ENCODE data around the gene COL4A3.

GRCh38 chr2:227293531-227293930 is 129.1 kb downstream of the COL4A3 start:
- TF ChIP-seq SNAI2 (CRISPR knock-in tag; IDR thresholded peaks at IDR 0.05) (no peak), PATZ1 (CRISPR knock-in tag; IDR thresholded peaks at IDR 0.05; ENCODE audit: borderline replicate concordance) (no peak), ZNF70 (CRISPR knock-in tag; IDR thresholded peaks at IDR 0.05) (no peak), ARNTL (CRISPR knock-in tag; IDR thresholded peaks at IDR 0.05; ENCODE audit: borderline replicate concordance, low read depth) (no peak), RARB (CRISPR knock-in tag; IDR thresholded peaks at IDR 0.05) (no peak), ZFP3 (CRISPR knock-in tag; IDR thresholded peaks at IDR 0.05) (no peak), CSDC2 (CRISPR knock-in tag; IDR thresholded peaks at IDR 0.05) (no peak), TSHZ2 (CRISPR knock-in tag; IDR thresholded peaks at IDR 0.05) (no peak), ZNF565 (CRISPR knock-in tag; conservative IDR thresholded peaks at IDR 0.05; ENCODE audit: low read depth) (no peak), ESRRG (CRISPR knock-in tag; IDR thresholded peaks at IDR 0.05) (no peak), ZFP30 (CRISPR knock-in tag; IDR thresholded peaks at IDR 0.05) (no peak)

Data from SK-N-SH treated with all-trans-retinoic acid at 6 μM for 48 hours (cell line).